ENCODE results near the gene RNF14.

The RNF14 gene

GRCh38 chr5:141982626-141983025 lies 13.7 kb downstream of the RNF14 start:
- no peak for TF ChIP-seq ZNF274 (IDR thresholded peaks at IDR 0.05; ENCODE audit: low read depth, low read length)
- no peak overlapping the region for H3K4me3 ChIP-seq (ENCODE audit: low read length)

- no peak overlapping the region for H3K4me3 ChIP-seq (ENCODE audit: low read length)
- no peak for TF ChIP-seq ZNF274 (IDR thresholded peaks at IDR 0.05; ENCODE audit: low read depth, low read length)
These were observed 17.2 kb downstream of the RNF14 start for GRCh38 chr5:141986072-141986471.

GRCh38 chr5:141989720-141990119 lies 20.8 kb downstream of the RNF14 start:
- H3K4me3 ChIP-seq (ENCODE audit: low read length) = no peak overlapping the region
- no peak for TF ChIP-seq ZNF274 (IDR thresholded peaks at IDR 0.05; ENCODE audit: low read depth, low read length)

- no peak for TF ChIP-seq ZNF274 (IDR thresholded peaks at IDR 0.05; ENCODE audit: low read depth, low read length)
- no peak overlapping the region for H3K4me3 ChIP-seq (ENCODE audit: low read length)
These were observed 23.6 kb downstream of the RNF14 start for GRCh38 chr5:141992349-141992963.

GRCh38 chr5:141994511-141995136 lies 25.7 kb downstream of the RNF14 start:
- no peak overlapping the region for H3K4me3 ChIP-seq (ENCODE audit: low read length)

GRCh38 chr5:141995656-141996055 lies 26.8 kb downstream of the RNF14 start:
- H3K4me3 ChIP-seq (ENCODE audit: low read length) = no peak overlapping the region
- TF ChIP-seq ZNF274 (IDR thresholded peaks at IDR 0.05; ENCODE audit: low read depth, low read length) = no peak

More at GRCh38 chr5:141994511-141995136, 25.7 kb downstream of the RNF14 start:
- no peak for TF ChIP-seq ZNF274 (IDR thresholded peaks at IDR 0.05; ENCODE audit: low read depth, low read length)

GRCh38 chr5:141997358-141997960 lies 28.6 kb downstream of the RNF14 start:
- H3K4me3 ChIP-seq (ENCODE audit: low read length) = no peak overlapping the region
- TF ChIP-seq ZNF274 (IDR thresholded peaks at IDR 0.05; ENCODE audit: low read depth, low read length) = no peak

GRCh38 chr5:142000173-142000572 lies 31.3 kb downstream of the RNF14 start:
- no peak overlapping the region for H3K4me3 ChIP-seq (ENCODE audit: low read length)
- no peak for TF ChIP-seq ZNF274 (IDR thresholded peaks at IDR 0.05; ENCODE audit: low read depth, low read length)

- TF ChIP-seq ZNF274 (IDR thresholded peaks at IDR 0.05; ENCODE audit: low read depth, low read length) = no peak
These were observed 32.0 kb downstream of the RNF14 start for GRCh38 chr5:142000704-142001484.

GRCh38 chr5:142003266-142003800 lies 34.4 kb downstream of the RNF14 start:
- H3K4me3 ChIP-seq (ENCODE audit: low read length) = no peak overlapping the region
- TF ChIP-seq ZNF274 (IDR thresholded peaks at IDR 0.05; ENCODE audit: low read depth, low read length) = no peak

More at GRCh38 chr5:142000704-142001484, 32.0 kb downstream of the RNF14 start:
- no peak overlapping the region for H3K4me3 ChIP-seq (ENCODE audit: low read length)

- no peak for TF ChIP-seq ZNF274 (IDR thresholded peaks at IDR 0.05; ENCODE audit: low read depth, low read length)
- no peak overlapping the region for H3K4me3 ChIP-seq (ENCODE audit: low read length)
These were observed 37.7 kb downstream of the RNF14 start for GRCh38 chr5:142006363-142007236.

- no peak overlapping the region for H3K4me3 ChIP-seq (ENCODE audit: low read length)
- no peak for TF ChIP-seq ZNF274 (IDR thresholded peaks at IDR 0.05; ENCODE audit: low read depth, low read length)
These were observed 38.3 kb downstream of the RNF14 start for GRCh38 chr5:142007237-142007544.

- no peak for TF ChIP-seq ZNF274 (IDR thresholded peaks at IDR 0.05; ENCODE audit: low read depth, low read length)
- H3K4me3 ChIP-seq (ENCODE audit: low read length) = no peak overlapping the region
These were observed 39.9 kb downstream of the RNF14 start for GRCh38 chr5:142008813-142009212.
